Astrocyte of the cerebellum (primary cell): Measurements from ENCODE around the gene ST6GALNAC4.

Source experiments
- DNase-seq: peaks from one replicate; pipeline ENCODE4 v3.0.0-alpha.2; 2011; ENCODE audit warnings: low read depth
- H3K4me3 ChIP-seq: 2 replicates; pipeline ENCODE4 v1.5.1; 2011; ENCODE audit warnings: mild to moderate bottlenecking, low read depth, low read length, moderate library complexity
- CTCF ChIP-seq: IDR thresholded peaks from 2 replicates; pipeline ENCODE4 v1.5.1; 2012; ENCODE audit warnings: low read length, low read depth, moderate library complexity, mild to moderate bottlenecking; ENCODE audit errors: missing control alignments
- in situ Hi-C: cut with HindIII; loops from 2 replicates; pipeline ENCODE4 v1.10.0; 2017; ENCODE audit warnings: low sequenced_read_pairs

Gene ST6GALNAC4

GRCh38 chr9:127931092-127931881 lies 14.4 kb upstream of the ST6GALNAC4 start:
- no peak for TF ChIP-seq CTCF
- DNase-seq, result no peak
- peak overlapping the region; percentile 63 for H3K4me3 ChIP-seq
- in situ Hi-C loops, result loop anchor here (10.0 kb wide), 1 partner anchor 164 kb away; no protein-coding TSS in a partner anchor

- peak within 1 kb of the TSS; percentile 63 for H3K4me3 ChIP-seq
- no peak for DNase-seq
- in situ Hi-C loops, result loop anchor here (10.0 kb wide), 1 partner anchor 164 kb away; no protein-coding TSS in a partner anchor
- peak; percentile 38 for TF ChIP-seq CTCF
Measured at GRCh38 chr9:127930231-127931091, 13.6 kb upstream of the ST6GALNAC4 start, which contains the start of gene PIP5KL1. Gene PIP5KL1 (minus strand): TSS chr9:127930777. CDS start chr9:127930752, 25 bp downstream.

- H3K4me3 ChIP-seq, result no peak overlapping the region
- TF ChIP-seq CTCF, result no peak
- no peak for DNase-seq
- in situ Hi-C loops, result no loop called here
Measured at GRCh38 chr9:127929625-127929979, 12.8 kb upstream of the ST6GALNAC4 start.

GRCh38 chr9:127928676-127929624 lies 12.1 kb upstream of the ST6GALNAC4 start:
- DNase-seq, result no peak
- in situ Hi-C loops, result no loop called here
- H3K4me3 ChIP-seq, result no peak overlapping the region
- no peak for TF ChIP-seq CTCF

GRCh38 chr9:127927988-127928675 lies 11.3 kb upstream of the ST6GALNAC4 start:
- in situ Hi-C loops, result no loop called here
- TF ChIP-seq CTCF, result no peak
- DNase-seq, result no peak
- no peak overlapping the region for H3K4me3 ChIP-seq
